ENCODE measurements around the gene TMTC1.
"Not testable (repeated sequence)": the region's sequence is repeated elsewhere in the genome, so short reads cannot be mapped to it uniquely, and the experiment has no call there.

TMTC1 gene

DNA sequence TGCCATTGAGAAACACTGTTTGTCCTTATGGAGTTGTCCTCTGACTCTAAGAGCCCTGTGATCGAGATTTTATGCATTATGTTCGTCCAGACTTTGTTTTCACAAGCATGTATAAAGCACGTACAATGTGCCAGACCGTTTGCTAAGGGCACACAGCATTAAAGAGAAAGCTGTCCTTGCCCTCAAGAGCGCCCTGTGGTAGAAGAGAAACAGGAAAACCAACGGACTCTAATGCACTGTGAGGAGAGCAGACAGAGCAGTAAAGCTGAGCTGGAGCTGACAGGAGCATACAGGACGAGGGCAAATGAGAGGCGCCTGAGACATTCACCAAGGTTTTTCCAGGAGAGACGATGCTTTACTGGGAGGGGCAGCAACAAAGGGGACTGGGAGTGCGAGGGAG, 220.1 kb downstream of the TMTC1 start:
- no peak for DNase-seq

GRCh38 chr12:29563071-29563470, 220.7 kb downstream of the TMTC1 start:
- DNase-seq, result no peak

DNA sequence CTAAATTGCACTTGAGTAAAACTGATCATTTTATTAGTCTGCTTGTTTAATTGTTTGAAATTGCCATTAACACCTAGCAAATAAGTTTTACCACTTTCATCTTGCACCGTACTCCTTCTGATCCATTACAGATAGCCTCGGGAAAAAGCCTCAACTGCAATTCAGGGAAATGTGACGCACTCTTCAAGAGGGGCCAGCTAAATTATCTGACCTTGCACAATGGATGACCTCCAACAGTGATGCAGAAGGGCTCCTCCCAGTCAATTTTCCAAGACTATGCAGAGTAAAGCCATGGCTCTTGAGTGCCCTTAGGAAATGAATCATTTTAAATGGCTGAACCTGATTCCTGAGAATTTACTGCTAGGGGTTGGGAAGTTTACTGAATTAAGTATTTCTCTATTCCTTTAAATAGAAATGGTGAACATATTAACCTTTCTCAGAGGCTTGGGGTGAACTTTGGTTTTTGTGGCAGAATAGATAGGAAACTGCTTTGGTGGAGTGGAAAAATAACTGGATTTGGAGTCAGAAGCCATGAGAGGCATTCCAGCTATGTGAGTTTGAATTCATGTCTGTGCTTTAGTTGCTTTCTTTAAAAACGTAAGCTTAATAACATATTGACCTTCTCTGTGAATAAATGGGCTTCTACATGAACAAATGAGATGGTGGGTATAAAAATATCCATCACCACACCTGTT, 221.5 kb downstream of the TMTC1 start:
- no peak for DNase-seq

GRCh38 chr12:29561664-29562071, 222.1 kb downstream of the TMTC1 start:
- DNase-seq, result no peak

DNA sequence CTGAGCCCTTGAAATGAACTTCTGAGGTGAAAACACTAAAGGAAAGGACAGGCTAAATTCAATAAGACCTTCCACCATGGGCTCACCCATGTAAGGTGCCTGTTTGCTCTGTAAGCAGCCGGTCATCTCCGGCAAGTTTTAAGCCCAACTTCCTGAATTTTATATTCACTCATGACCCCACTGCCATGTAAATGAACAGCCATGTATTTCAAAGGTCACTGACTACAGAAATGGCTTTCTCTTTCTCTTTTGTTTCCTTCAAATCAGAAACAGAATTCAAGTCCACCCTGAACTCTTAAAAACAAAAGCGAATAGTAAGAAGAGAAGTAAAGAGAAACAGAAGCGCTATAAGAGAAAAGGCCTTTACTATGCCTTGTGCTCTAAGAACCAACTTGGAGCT, 224.5 kb downstream of the TMTC1 start:
- no peak for DNase-seq

DNA sequence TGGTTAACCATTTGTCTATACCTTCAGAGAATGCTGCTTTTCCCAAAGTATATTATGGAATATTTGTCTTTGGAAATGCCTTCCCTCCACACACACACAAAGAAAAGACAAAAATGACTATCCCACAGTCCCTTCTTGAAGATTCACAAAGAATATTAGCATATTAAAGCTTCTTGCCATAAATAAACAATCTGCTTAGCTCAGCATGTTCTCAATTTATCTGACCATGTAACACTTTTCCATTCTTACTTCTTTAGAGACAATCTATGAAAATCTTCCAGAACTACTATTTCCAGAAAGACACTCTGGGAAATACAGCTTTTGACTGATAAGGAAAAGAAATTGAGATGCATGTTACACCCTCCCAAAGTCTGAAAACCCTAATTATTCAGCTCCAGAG, 227.4 kb downstream of the TMTC1 start:
- DNase-seq, result no peak

- not testable (repeated sequence) for DNase-seq
Observed at GRCh38 chr12:29555451-29555850, 228.3 kb downstream of the TMTC1 start.

GRCh38 chr12:29552994-29553748, 230.6 kb downstream of the TMTC1 start:
- no peak for DNase-seq

- no peak for DNase-seq
Observed at GRCh38 chr12:29552324-29552927, 231.3 kb downstream of the TMTC1 start.

- DNase-seq, result no peak
Observed at GRCh38 chr12:29551812-29552211, 231.9 kb downstream of the TMTC1 start.

- DNase-seq, result no peak
Observed at GRCh38 chr12:29547864-29548263, 235.9 kb downstream of the TMTC1 start.

- no peak for DNase-seq
Observed at GRCh38 chr12:29547151-29547632, 236.6 kb downstream of the TMTC1 start.

DNA sequence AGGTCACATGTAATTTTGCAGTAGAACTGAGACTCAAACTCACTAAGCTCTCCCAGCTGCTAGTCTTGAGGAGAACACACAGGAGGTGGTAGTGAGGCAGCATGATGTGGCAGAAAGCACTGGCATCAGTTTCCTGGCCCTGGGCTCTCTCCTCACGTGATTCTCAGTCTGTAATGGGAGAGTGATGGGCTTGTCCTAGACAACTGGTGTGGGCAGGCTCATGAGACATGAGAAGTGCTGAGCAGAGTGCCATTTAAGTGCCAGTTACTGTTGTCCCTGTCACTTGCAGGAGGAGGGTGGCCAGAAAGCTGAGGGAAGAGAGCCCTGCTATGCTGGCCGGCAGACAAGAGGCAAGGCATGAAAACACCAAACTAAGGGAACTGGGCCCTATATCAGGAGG, 237.7 kb downstream of the TMTC1 start:
- DNase-seq, result no peak

DNA sequence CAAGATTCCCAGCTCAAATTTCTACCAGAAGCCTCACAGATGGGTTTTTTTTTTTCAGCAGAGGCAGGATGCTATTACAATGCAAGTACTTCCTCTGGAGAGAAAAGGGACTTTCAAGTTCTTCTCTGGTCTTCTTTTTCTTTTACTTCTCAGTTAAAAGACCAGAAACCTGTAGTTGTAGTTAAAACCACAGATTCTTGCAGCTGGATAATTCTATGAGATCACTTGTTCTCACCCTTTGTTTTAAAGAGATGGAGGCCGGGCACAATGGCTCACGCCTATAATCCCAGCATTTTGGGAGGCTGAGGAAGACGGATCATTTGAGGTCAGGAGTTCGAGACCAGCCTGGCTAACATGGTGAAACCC, 238.7 kb downstream of the TMTC1 start:
- no peak for DNase-seq

DNA sequence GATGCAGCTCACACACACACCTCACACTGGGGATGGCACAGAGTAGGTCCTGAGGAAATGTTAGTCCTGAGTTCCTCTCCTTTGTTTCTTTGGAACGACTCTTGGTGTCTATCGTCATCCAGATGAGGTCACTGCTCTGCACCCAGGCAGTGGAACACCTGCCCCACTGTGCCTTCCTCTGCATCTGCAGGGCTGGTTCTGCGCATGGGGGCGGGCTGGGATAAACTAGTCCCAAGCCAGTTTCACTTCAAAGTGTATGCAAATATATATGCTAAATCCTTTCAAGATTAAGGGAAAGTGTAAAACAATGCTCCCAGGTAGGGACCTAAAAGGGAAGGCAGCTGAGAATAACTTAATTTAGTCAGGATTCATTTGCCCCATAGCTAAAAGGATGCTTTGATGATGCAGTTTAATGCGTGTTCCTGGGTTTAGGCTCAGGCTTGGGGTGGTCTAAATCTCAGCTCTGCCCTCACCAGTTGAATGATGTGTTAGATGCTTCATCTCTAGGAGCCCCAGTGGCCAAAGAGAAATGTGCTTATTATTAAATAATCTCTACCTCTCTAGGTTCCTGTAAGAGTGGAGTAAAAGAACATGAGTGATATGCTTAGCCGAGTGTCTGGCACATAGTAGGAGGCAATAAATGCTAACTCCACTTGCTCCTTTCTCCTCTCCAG, 239.2 kb downstream of the TMTC1 start:
- DNase-seq, result no peak

- DNase-seq, result no peak
Observed at GRCh38 chr12:29543036-29543435, 240.7 kb downstream of the TMTC1 start.

GRCh38 chr12:29537298-29537697, 246.4 kb downstream of the TMTC1 start:
- DNase-seq, result no peak

DNA sequence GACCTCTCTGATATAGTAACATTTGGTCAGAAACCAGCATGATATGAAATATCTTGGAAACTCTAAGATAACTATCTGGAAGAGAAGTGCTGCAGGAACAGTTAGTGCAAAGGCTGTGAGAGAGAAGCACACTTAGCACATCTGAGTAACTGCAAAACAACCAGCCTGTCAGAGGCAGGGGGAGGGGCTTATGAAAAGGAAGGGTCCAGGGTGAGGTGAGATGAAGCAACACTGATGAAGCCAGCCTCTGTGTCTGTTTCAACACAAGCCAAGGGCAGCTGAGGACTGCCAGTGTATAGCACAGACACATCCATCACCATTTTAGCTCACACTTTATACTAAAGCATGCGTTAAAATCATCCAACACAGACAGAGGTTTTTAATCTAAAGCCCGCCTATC, 248.8 kb downstream of the TMTC1 start:
- DNase-seq, result no peak

DNA sequence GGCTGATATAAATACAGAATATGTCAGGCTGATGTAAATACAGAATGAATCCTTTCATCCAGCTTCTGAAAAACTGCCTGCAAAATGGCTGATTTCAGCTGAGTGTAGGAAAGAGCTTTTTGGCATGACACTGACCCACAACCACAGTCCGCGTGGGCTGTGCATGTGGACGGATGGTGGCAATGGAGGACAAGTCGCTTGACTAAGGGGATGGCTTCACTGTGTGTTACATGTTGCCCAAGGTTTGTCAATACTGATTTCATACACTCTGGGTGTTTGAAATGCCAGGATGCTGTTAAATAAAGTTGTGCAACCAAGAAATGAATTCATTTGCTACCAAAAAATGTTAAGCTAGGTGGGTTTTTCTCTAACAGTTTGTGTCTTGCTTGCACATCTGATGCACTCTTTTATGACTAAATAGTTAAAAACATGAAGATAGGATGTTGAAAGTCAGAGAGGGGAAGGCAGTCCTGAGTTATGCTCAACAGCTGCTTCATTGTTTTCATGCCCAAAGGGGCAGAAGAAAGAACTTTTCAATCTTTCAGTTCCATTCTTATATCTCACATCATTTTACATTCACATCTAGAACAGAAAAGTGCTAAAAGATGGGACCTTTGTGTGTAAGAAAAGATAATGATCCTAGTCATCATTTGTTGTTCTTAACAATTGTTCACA, 249.8 kb downstream of the TMTC1 start:
- DNase-seq, result no peak

- no peak for DNase-seq
Observed at GRCh38 chr12:29531471-29531870, 252.3 kb downstream of the TMTC1 start.

- DNase-seq, result no peak
Observed at GRCh38 chr12:29530436-29530835, 253.3 kb downstream of the TMTC1 start.

- DNase-seq, result no peak
Observed at GRCh38 chr12:29528161-29528560, 255.6 kb downstream of the TMTC1 start.

DNA sequence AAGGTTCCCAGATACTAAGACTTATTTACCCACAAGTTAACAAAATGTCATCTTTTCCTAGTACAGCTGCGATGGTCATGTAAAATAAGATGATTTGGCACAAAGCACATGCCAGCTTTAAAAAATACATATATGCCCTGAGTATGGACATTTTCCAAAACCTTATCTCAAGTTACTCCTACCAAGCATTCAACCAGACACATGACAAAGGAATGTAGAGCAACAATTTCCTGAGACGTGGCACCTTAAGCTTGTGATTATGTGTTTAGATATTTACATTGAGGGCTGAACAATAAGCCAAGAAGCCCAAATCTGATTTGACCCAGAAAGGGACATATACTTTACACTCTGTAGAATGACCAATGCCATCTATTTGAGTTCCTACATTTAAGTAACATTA, 261.8 kb downstream of the TMTC1 start:
- DNase-seq, result no peak

All from NCI-H1417 treated with DMSO at 0.1 percent for 48 hours (cell line).